ENCODE measurements around the gene GTF2F2. TPM values are rescaled to one million over a fixed set of nuclear protein-coding genes. Genes with fewer than 3 reads are reported as not detected.

Gene GTF2F2
- total and polyA plus RNA-seq, 2 experiments from 2014 or later, result 42.1 to 75.6 TPM

DNA sequence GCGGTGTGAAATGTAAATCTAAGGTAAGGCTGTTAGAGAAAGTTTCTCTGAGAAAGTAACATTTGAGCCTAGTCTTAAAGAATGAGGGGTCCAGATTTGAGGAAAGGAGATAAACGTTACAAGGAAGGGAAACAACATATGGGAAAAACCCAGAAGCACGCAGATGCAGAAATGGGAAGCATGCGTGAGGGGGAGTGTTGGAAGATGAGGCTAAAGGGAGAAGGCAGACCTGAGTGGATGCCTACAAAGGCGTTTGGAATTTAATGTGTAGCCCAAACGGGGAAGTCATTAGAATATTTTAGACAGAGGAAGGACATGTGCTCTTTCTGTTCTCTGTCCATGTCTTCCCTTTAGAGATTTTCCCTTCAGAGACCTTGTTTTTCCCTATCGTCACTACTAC lies 159.7 kb downstream of the GTF2F2 start:
- Mint-ChIP-seq H3K4me1 (peaks cover 7% of the 10 kb centered on the region), H3K9me3 (no peaks in the 10 kb centered on the region; the same call in 2 of the 3 replicates), H3K36me3 (ENCODE audit: low read depth) (peaks cover 20% of the 10 kb centered on the region), H3K27ac (peak overlapping the region; percentile 73), H3K27me3 (ENCODE audit: insufficient read depth, low read depth, poor library complexity) (peaks cover 2% of the 10 kb centered on the region), H3K4me3 (no peak overlapping the region)
- Histone ChIP-seq H4K20me1 (replicated peaks; ENCODE audit: insufficient read depth) (no peaks in the 10 kb centered on the region), H3K79me2 (replicated peaks; ENCODE audit: insufficient read depth) (no peaks in the 10 kb centered on the region), H3K4me1 (ENCODE audit: insufficient read depth) (peaks cover 7% of the 10 kb centered on the region; the same call in 1 of the 2 replicates), H3K27ac (ENCODE audit: low read depth) (peak overlapping the region; percentile 29), H3K36me3 (ENCODE audit: insufficient read depth) (no peaks in the 10 kb centered on the region; the same call in 1 of the 2 replicates), H3K9me2 (ENCODE audit: insufficient read depth) (no peaks in the 10 kb centered on the region), H2AFZ (no peak overlapping the region), H3F3A (replicated peaks; ENCODE audit: low read depth) (no peaks in the 10 kb centered on the region; the same call in 1 of the 2 replicates), H3K4me3 (no peak overlapping the region), H3K4me2 (no peak overlapping the region), H3K27me3 (ENCODE audit: insufficient read depth) (no peaks in the 10 kb centered on the region)
- ATAC-seq (no peak), DNase-seq (ENCODE audit: low spot score) (no peak)
- TF ChIP-seq EZH2 (IDR thresholded peaks at IDR 0.05; ENCODE audit: low read depth, unreplicated experiment) (no peak), STAT1 (IDR thresholded peaks at IDR 0.05; ENCODE audit: unreplicated experiment) (no peak), EZH2phosphoT487 (IDR thresholded peaks at IDR 0.05; ENCODE audit: unreplicated experiment) (no peak), POLR2AphosphoS5 (IDR thresholded peaks at IDR 0.05; ENCODE audit: low read depth) (no peak), CREB1 (CRISPR knock-in tag; IDR thresholded peaks at IDR 0.05; ENCODE audit: low read depth) (no peak), ZNF114 (CRISPR knock-in tag; IDR thresholded peaks at IDR 0.05) (no peak), JUNB (IDR thresholded peaks at IDR 0.05; ENCODE audit: unreplicated experiment) (no peak)
- TF ChIP-seq, protein P1, sequence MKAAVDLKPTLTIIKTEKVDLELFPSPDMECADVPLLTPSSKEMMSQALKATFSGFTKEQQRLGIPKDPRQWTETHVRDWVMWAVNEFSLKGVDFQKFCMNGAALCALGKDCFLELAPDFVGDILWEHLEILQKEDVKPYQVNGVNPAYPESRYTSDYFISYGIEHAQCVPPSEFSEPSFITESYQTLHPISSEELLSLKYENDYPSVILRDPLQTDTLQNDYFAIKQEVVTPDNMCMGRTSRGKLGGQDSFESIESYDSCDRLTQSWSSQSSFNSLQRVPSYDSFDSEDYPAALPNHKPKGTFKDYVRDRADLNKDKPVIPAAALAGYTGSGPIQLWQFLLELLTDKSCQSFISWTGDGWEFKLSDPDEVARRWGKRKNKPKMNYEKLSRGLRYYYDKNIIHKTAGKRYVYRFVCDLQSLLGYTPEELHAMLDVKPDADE (IDR thresholded peaks at IDR 0.05), result no peak
- TF ChIP-seq, protein P2, sequence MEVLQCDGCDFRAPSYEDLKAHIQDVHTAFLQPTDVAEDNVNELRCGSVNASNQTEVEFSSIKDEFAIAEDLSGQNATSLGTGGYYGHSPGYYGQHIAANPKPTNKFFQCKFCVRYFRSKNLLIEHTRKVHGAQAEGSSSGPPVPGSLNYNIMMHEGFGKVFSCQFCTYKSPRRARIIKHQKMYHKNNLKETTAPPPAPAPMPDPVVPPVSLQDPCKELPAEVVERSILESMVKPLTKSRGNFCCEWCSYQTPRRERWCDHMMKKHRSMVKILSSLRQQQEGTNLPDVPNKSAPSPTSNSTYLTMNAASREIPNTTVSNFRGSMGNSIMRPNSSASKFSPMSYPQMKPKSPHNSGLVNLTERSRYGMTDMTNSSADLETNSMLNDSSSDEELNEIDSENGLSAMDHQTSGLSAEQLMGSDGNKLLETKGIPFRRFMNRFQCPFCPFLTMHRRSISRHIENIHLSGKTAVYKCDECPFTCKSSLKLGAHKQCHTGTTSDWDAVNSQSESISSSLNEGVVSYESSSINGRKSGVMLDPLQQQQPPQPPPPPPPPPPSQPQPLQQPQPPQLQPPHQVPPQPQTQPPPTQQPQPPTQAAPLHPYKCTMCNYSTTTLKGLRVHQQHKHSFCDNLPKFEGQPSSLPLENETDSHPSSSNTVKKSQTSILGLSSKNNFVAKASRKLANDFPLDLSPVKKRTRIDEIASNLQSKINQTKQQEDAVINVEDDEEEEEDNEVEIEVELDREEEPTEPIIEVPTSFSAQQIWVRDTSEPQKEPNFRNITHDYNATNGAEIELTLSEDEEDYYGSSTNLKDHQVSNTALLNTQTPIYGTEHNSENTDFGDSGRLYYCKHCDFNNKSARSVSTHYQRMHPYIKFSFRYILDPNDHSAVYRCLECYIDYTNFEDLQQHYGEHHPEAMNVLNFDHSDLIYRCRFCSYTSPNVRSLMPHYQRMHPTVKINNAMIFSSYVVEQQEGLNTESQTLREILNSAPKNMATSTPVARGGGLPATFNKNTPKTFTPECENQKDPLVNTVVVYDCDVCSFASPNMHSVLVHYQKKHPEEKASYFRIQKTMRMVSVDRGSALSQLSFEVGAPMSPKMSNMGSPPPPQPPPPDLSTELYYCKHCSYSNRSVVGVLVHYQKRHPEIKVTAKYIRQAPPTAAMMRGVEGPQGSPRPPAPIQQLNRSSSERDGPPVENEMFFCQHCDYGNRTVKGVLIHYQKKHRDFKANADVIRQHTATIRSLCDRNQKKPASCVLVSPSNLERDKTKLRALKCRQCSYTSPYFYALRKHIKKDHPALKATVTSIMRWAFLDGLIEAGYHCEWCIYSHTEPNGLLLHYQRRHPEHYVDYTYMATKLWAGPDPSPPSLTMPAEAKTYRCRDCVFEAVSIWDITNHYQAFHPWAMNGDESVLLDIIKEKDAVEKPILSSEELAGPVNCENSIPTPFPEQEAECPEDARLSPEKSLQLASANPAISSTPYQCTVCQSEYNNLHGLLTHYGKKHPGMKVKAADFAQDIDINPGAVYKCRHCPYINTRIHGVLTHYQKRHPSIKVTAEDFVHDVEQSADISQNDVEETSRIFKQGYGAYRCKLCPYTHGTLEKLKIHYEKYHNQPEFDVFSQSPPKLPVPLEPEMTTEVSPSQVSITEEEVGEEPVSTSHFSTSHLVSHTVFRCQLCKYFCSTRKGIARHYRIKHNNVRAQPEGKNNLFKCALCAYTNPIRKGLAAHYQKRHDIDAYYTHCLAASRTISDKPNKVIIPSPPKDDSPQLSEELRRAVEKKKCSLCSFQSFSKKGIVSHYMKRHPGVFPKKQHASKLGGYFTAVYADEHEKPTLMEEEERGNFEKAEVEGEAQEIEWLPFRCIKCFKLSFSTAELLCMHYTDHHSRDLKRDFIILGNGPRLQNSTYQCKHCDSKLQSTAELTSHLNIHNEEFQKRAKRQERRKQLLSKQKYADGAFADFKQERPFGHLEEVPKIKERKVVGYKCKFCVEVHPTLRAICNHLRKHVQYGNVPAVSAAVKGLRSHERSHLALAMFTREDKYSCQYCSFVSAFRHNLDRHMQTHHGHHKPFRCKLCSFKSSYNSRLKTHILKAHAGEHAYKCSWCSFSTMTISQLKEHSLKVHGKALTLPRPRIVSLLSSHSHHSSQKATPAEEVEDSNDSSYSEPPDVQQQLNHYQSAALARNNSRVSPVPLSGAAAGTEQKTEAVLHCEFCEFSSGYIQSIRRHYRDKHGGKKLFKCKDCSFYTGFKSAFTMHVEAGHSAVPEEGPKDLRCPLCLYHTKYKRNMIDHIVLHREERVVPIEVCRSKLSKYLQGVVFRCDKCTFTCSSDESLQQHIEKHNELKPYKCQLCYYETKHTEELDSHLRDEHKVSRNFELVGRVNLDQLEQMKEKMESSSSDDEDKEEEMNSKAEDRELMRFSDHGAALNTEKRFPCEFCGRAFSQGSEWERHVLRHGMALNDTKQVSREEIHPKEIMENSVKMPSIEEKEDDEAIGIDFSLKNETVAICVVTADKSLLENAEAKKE (CRISPR knock-in tag; IDR thresholded peaks at IDR 0.05), result no peak
- TF ChIP-seq, protein P3, sequence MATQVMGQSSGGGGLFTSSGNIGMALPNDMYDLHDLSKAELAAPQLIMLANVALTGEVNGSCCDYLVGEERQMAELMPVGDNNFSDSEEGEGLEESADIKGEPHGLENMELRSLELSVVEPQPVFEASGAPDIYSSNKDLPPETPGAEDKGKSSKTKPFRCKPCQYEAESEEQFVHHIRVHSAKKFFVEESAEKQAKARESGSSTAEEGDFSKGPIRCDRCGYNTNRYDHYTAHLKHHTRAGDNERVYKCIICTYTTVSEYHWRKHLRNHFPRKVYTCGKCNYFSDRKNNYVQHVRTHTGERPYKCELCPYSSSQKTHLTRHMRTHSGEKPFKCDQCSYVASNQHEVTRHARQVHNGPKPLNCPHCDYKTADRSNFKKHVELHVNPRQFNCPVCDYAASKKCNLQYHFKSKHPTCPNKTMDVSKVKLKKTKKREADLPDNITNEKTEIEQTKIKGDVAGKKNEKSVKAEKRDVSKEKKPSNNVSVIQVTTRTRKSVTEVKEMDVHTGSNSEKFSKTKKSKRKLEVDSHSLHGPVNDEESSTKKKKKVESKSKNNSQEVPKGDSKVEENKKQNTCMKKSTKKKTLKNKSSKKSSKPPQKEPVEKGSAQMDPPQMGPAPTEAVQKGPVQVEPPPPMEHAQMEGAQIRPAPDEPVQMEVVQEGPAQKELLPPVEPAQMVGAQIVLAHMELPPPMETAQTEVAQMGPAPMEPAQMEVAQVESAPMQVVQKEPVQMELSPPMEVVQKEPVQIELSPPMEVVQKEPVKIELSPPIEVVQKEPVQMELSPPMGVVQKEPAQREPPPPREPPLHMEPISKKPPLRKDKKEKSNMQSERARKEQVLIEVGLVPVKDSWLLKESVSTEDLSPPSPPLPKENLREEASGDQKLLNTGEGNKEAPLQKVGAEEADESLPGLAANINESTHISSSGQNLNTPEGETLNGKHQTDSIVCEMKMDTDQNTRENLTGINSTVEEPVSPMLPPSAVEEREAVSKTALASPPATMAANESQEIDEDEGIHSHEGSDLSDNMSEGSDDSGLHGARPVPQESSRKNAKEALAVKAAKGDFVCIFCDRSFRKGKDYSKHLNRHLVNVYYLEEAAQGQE (IDR thresholded peaks at IDR 0.05; ENCODE audit: unreplicated experiment), result no peak

Measured in GM23338 (cell line).